Stimulated activated CD4-positive, alpha-beta T cell treated with anti-CD3 and anti-CD28 coated beads, Interleukin-15, amount 100 ng/mL, for 24 hours (primary cell): ENCODE results near the gene MRGPRD.

ENCODE experiments used
- DNase-seq: peaks from one replicate; pipeline ENCODE4 v3.0.0-alpha.2; 2020

MRGPRD gene

GRCh38 chr11:68980776-68981065 is at the start of gene MRGPRD:
Gene MRGPRD, minus strand, starts transcription at chr11:68980986. Its CDS starts 0 bp downstream, at chr11:68980986.
- no peak for DNase-seq

GRCh38 chr11:69030301-69030700 is 49.5 kb upstream of the MRGPRD start:
- DNase-seq: no peak

- no peak for DNase-seq
Observed at GRCh38 chr11:69027704-69028372, 47.1 kb upstream of the MRGPRD start.

GRCh38 chr11:69024509-69024908 is 43.7 kb upstream of the MRGPRD start:
- DNase-seq: no peak

- DNase-seq: no peak
Observed at GRCh38 chr11:69022260-69022659, 41.5 kb upstream of the MRGPRD start.

GRCh38 chr11:69018924-69019323 is 38.1 kb upstream of the MRGPRD start:
- DNase-seq: no peak

- DNase-seq: no peak
Observed at GRCh38 chr11:69017951-69018350, 37.2 kb upstream of the MRGPRD start.

GRCh38 chr11:69014898-69015549 is 34.2 kb upstream of the MRGPRD start:
- no peak for DNase-seq

- no peak for DNase-seq
Observed at GRCh38 chr11:69014084-69014851, 33.5 kb upstream of the MRGPRD start.

- DNase-seq: peak; percentile 26
Observed at GRCh38 chr11:69013009-69013951, 32.5 kb upstream of the MRGPRD start, which contains the start of gene MRGPRF. Gene MRGPRF, minus strand, starts transcription at chr11:69013246. Its CDS starts 3,345 bp downstream, at chr11:69009901.

GRCh38 chr11:69012092-69013008 is 31.6 kb upstream of the MRGPRD start:
- no peak for DNase-seq

GRCh38 chr11:69011624-69012091 is 30.9 kb upstream of the MRGPRD start:
- DNase-seq: no peak

GRCh38 chr11:69010964-69011623 is 30.3 kb upstream of the MRGPRD start:
- peak; percentile 73 for DNase-seq

GRCh38 chr11:69010361-69010891 is 29.6 kb upstream of the MRGPRD start:
- no peak for DNase-seq

- DNase-seq: no peak
Observed at GRCh38 chr11:69009441-69010211, 28.8 kb upstream of the MRGPRD start.

GRCh38 chr11:69008737-69009440 is 28.1 kb upstream of the MRGPRD start:
- no peak for DNase-seq

- no peak for DNase-seq
Observed at GRCh38 chr11:69007975-69008381, 27.2 kb upstream of the MRGPRD start.

- no peak for DNase-seq
Observed at GRCh38 chr11:69006816-69007215, 26.0 kb upstream of the MRGPRD start.
